SU-DHL-6 (cell line): ENCODE measurements around the gene APOD.
"Not testable (repeated sequence)": the region's sequence is repeated elsewhere in the genome, so short reads cannot be mapped to it uniquely, and the experiment has no call there.

Experiments used
- CTCF ChIP-seq: fragments of 200-600 bp; sonication (generic); IDR thresholded peaks from one replicate; pipeline ENCODE4 v1.5.1; 2017; ENCODE audit warnings: antibody characterized with exemption, mild to moderate bottlenecking, low read length, moderate library complexity; ENCODE audit not compliant: insufficient read depth, poor library complexity, severe bottlenecking
- EZH2phosphoT487 ChIP-seq: fragments of 200-600 bp; sonication (generic), shearing (Covaris generic); conservative IDR thresholded peaks from 2 replicates; pipeline ENCODE4 v1.6.1; 2018; ENCODE audit warnings: mild to moderate bottlenecking, antibody characterized with exemption, low read length, moderate library complexity, mixed read lengths

GRCh38 chr3:195630086-195630917, 46.6 kb upstream of the APOD start:
- TF ChIP-seq CTCF, EZH2phosphoT487: not testable (repeated sequence)
